K562 (cell line): ENCODE data around the gene PACRG. TPM values are rescaled to one million over a fixed set of nuclear protein-coding genes. Genes with fewer than 3 reads are reported as not detected.

Experiments used
- ATAC-seq: fragments of 200-7000 bp; cut with Tn5 transposase; 3 replicates; pipeline ENCODE4 v1.9.1; 2020; ENCODE audit warnings: moderate library complexity
- BruUV-seq: library from RNA; stranded (reverse); fragments of 400-500 nt; replicated peaks from 2 replicates; lab custom pipeline; 2021; lab: Mats Ljungman, UMichigan
- CTCF ChIA-PET: fragments of 300-600 bp; formaldehyde crosslinking; extraction: SDS; loops from one replicate; lab custom pipeline; 2021; ENCODE audit warnings: low intra/inter-chr PET ratio; lab: Yijun Ruan, JAX
- POLR2A ChIA-PET: fragments of 300-600, 350-650 bp; sonication (Branson Sonifier 250); formaldehyde crosslinking; extraction: SDS; loops from one replicate; lab custom pipeline; 2021; ENCODE audit warnings: antibody characterized with exemption, inconsistent platforms; lab: Yijun Ruan, JAX
- DNase-seq, 4 experiments: peaks; one replicate each; pipeline versions ENCODE4 v3.0.0 to v3.0.0-alpha.2; 2011 to 2018; ENCODE audit warnings: low spot score in 3 of 4, mixed read lengths in 3 of 4; ENCODE audit errors: extremely low read depth in 1 of 4
- FAIRE-seq: peaks from 2 replicates; lab custom pipeline; 2011; peaks lifted over from hg19 to GRCh38; lab: Jason Lieb, UNC
- H2AFZ ChIP-seq: 2 replicates; pipeline ENCODE4 v1.6.0; 2011; ENCODE audit warnings: low read depth, low read length, control low read depth, inconsistent platforms
- H3K27ac ChIP-seq: fragments of 200-600 bp; 3 replicates; pipeline ENCODE4 v1.8.0; 2011; ENCODE audit warnings: low read depth, mild to moderate bottlenecking, control low read depth, inconsistent platforms, low read length, moderate library complexity, mixed read lengths; ENCODE audit errors: extremely low read depth
- H3K27me3 ChIP-seq, 2 experiments: fragments of 300-600 bp in 1 of 2; 2 replicates in 1 of 2; 3 replicates in 1 of 2; pipeline versions ENCODE4 v1.6.0 to v1.8.0; 2011; ENCODE audit warnings: inconsistent platforms in 2 of 2, low read length in 2 of 2, mild to moderate bottlenecking in 1 of 2, mixed read lengths in 1 of 2, moderate library complexity in 1 of 2; ENCODE audit not compliant: control insufficient read depth in 2 of 2, insufficient read depth in 2 of 2
- H3K36me3 ChIP-seq: fragments of 300-600 bp; 3 replicates; pipeline ENCODE4 v1.8.0; 2011; ENCODE audit warnings: mild to moderate bottlenecking, low read length, inconsistent platforms; ENCODE audit not compliant: control insufficient read depth, insufficient read depth
- H3K4me1 ChIP-seq, 2 experiments: fragments of 200-600 bp in 1 of 2; replicated peaks in 1 of 2; 2 replicates in 1 of 2; 3 replicates in 1 of 2; pipeline versions ENCODE4 v1.5.1 to v1.8.0; 2011; ENCODE audit warnings: inconsistent platforms in 2 of 2, low read length in 2 of 2, mild to moderate bottlenecking in 1 of 2, mixed read lengths in 1 of 2, moderate library complexity in 1 of 2; ENCODE audit not compliant: control insufficient read depth in 2 of 2, insufficient read depth in 2 of 2
- H3K4me2 ChIP-seq: 2 replicates; pipeline ENCODE4 v1.6.1; 2011; ENCODE audit warnings: low read length, control low read depth, inconsistent platforms, mixed read lengths; ENCODE audit not compliant: insufficient read depth
- H3K4me3 ChIP-seq: fragments of 200-600 bp; sonication (generic), shearing (Covaris generic); 2 replicates; pipeline ENCODE4 v1.5.1; 2016; ENCODE audit warnings: control low read depth, inconsistent platforms
- H3K79me2 ChIP-seq: fragments of 200-600 bp; 3 replicates; pipeline ENCODE4 v1.8.0; 2011; ENCODE audit warnings: low read length, inconsistent platforms; ENCODE audit not compliant: control insufficient read depth, insufficient read depth
- H3K9ac ChIP-seq, 2 experiments: 2 replicates each; pipeline versions ENCODE4 v1.6.0 to v1.6.1; 2011; ENCODE audit warnings: low read depth in 2 of 2, low read length in 2 of 2, control low read depth in 1 of 2, inconsistent platforms in 1 of 2, mild to moderate bottlenecking in 1 of 2, mixed read lengths in 1 of 2; ENCODE audit not compliant: insufficient read depth in 1 of 2
- H3K9me1 ChIP-seq: one replicate; pipeline ENCODE4 v1.6.0; 2011; ENCODE audit warnings: inconsistent platforms, mild to moderate bottlenecking, low read length, moderate library complexity; ENCODE audit not compliant: control insufficient read depth, insufficient read depth
- H3K9me3 ChIP-seq: replicated peaks from 2 replicates; pipeline ENCODE4 v1.5.1; 2011; ENCODE audit warnings: low read depth, low read length, inconsistent platforms; ENCODE audit not compliant: control insufficient read depth, insufficient read depth
- H4K20me1 ChIP-seq: replicated peaks from 2 replicates; pipeline ENCODE4 v1.6.1; 2011; ENCODE audit warnings: low read length, inconsistent platforms, mixed read lengths; ENCODE audit not compliant: control insufficient read depth, insufficient read depth
- ASH1L ChIP-seq: fragments of 450-650 bp; IDR thresholded peaks from 2 replicates; pipeline ENCODE4 v1.6.1; 2018; ENCODE audit warnings: borderline replicate concordance, mild to moderate bottlenecking, low read depth; ENCODE audit not compliant: partially characterized antibody
- MED1 ChIP-seq: sonication (generic); formaldehyde crosslinking; IDR thresholded peaks from 2 replicates; pipeline ENCODE4 v1.8.1; 2023; ENCODE audit warnings: missing genetic modification reagents, borderline replicate concordance
- NRF1 ChIP-seq, 2 experiments: fragments of 450-650 bp; IDR thresholded peaks in 1 of 2; conservative IDR thresholded peaks in 1 of 2; 2 replicates each; pipeline ENCODE4 v1.6.1; 2014; ENCODE audit warnings: mild to moderate bottlenecking in 2 of 2
- RFX7 ChIP-seq: fragments of 250-450 bp; sonication (Bioruptor Pico); IDR thresholded peaks from 2 replicates; pipeline ENCODE4 v1.5.1; 2021; ENCODE audit warnings: mild to moderate bottlenecking
- TARDBP ChIP-seq: fragments of 450-650 bp; IDR thresholded peaks from 2 replicates; pipeline ENCODE4 v1.6.1; 2016
- ZNF384 ChIP-seq: IDR thresholded peaks from 2 replicates; pipeline ENCODE4 v1.6.1; 2012; ENCODE audit warnings: low read depth, low read length, improper control_type of control experiment
- ZNF668 ChIP-seq: fragments of 250-450 bp; sonication (Bioruptor Pico); IDR thresholded peaks from 2 replicates; pipeline ENCODE4 v1.8.0; 2022; ENCODE audit warnings: mild to moderate bottlenecking, inconsistent platforms
- WGBS: fragments of 100-300 bp; shearing (Covaris generic); methylation state at CpG from one replicate; pipeline ENCODE4 v1.1.6; 2016; ENCODE audit warnings: low coverage, mixed read lengths; ENCODE audit not compliant: insufficient coverage; ENCODE audit errors: missing lambda C conversion rate; 5-methylcytosine and 5-hydroxymethylcytosine counted together
- in situ Hi-C: fragments of 300-500 bp; cut with MboI; formaldehyde crosslinking; loops from 4 replicates; pipeline ENCODE4 v1.15.0; 2018; ENCODE audit warnings: inconsistent platforms, mixed read lengths
- intact Hi-C: fragments of 100-400 bp; cut with micrococcal nuclease; formaldehyde crosslinking; loops from 2 replicates; pipeline ENCODE4 v1.14.2; 2022
- polyA plus RNA-seq, 8 experiments: library from polyadenylated mRNA; depleted of rRNA in 4 of 8; stranded (reverse) in 5 of 8; unstranded in 3 of 8; fragments of >200 nt; fragmentation: Nextera tagmentation in 2 of 8; fragmentation: Illumina TruSeq in 1 of 8; extraction: Ambion mirVana in 2 of 8; extraction: Trizol in 1 of 8; gene quantifications; 2 replicates each; pipeline versions ENCODE4 v1.2.1 to v1.2.3, GENCODE V29; 2011 to 2014; ENCODE audit warnings: inconsistent platforms in 1 of 8, missing spikeins in 1 of 8
- total RNA-seq, 7 experiments: library from RNA; depleted of rRNA in 6 of 7; stranded (reverse); fragments of >200 nt in 6 of 7; fragmentation: Illumina TruSeq in 2 of 7; extraction: Trizol in 2 of 7; gene quantifications; 2 replicates each; pipeline versions ENCODE4 v1.2.1 to v1.2.3, GENCODE V29; 2011 to 2021; ENCODE audit warnings: low replicate concordance in 1 of 7
- TF ChIP-seq, protein P1 (sequence below): fragments of 250-450 bp; sonication (Bioruptor Pico); IDR thresholded peaks from 2 replicates; pipeline ENCODE4 v1.8.0; 2021; ENCODE audit warnings: borderline replicate concordance, mild to moderate bottlenecking, moderate library complexity; ENCODE audit not compliant: poor library complexity, severe bottlenecking
- TF ChIP-seq, protein P2 (sequence below): fragments of 450-650 bp; IDR thresholded peaks from 2 replicates; pipeline ENCODE4 v1.6.1; 2016; ENCODE audit warnings: mild to moderate bottlenecking
- TF ChIP-seq, protein P3 (sequence below): fragments of 250-450 bp; sonication (Bioruptor Pico); IDR thresholded peaks from 2 replicates; pipeline ENCODE4 v1.4.0; 2020

PACRG gene
- total and polyA plus RNA-seq, 9 of the 15 experiments (the other 6 are each of a cell fraction or from before 2014, with no cell fraction given): 0.04 TPM; not detected in 8

DNA sequence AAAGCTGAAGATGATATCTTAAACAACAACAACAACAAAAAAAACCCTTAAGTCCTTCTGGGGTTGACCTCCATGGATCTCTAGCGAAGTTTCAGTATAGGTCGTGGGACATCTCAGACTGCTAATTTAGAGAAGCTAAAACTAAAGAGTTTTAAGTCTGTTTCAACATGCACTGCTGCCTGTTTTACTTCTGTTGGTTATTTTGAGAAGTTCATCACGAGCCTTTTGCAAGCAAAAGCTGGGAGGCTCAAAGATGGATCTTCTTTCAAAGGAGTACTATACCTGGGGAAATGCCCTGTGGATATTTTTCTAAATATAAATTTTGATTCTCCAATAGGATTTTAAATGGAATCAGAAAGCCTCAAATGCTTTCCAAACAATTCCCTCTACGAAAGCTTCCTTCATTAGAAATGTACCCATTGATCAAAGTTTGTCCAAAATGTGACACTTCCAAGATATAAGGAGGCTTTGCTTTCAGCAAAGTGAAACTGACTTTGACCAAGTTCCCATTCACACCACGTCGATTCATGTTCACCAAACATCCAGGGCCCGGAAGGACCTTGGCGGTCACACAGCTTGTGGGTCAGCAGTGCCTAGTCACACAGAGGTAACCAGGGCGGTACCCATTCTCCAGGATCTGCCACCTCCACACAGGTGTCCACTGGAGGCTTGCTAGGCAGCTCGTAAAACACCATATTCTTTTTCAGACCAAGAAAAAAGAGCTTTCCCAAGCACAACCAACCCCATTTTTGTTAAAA, 592.0 kb downstream of the PACRG start:
- no peaks in the 10 kb centered on the region for H3K4me1 ChIP-seq
- H3K27ac ChIP-seq: no peak overlapping the region
- in situ Hi-C loops: no loop called here
- TF ChIP-seq, protein P1, sequence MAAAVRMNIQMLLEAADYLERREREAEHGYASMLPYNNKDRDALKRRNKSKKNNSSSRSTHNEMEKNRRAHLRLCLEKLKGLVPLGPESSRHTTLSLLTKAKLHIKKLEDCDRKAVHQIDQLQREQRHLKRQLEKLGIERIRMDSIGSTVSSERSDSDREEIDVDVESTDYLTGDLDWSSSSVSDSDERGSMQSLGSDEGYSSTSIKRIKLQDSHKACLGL: no peak
- TF ChIP-seq ASH1L: no peak
- no peak for TF ChIP-seq ZNF668 (CRISPR knock-in tag)
- TF ChIP-seq MED1 (CRISPR knock-in tag): no peak
- TF ChIP-seq RFX7: no peak
- no peak for TF ChIP-seq NRF1 (conservative IDR thresholded peaks at IDR 0.05 in 1 of 2, IDR thresholded peaks at IDR 0.05 in 1 of 2)
- TF ChIP-seq, protein P2, sequence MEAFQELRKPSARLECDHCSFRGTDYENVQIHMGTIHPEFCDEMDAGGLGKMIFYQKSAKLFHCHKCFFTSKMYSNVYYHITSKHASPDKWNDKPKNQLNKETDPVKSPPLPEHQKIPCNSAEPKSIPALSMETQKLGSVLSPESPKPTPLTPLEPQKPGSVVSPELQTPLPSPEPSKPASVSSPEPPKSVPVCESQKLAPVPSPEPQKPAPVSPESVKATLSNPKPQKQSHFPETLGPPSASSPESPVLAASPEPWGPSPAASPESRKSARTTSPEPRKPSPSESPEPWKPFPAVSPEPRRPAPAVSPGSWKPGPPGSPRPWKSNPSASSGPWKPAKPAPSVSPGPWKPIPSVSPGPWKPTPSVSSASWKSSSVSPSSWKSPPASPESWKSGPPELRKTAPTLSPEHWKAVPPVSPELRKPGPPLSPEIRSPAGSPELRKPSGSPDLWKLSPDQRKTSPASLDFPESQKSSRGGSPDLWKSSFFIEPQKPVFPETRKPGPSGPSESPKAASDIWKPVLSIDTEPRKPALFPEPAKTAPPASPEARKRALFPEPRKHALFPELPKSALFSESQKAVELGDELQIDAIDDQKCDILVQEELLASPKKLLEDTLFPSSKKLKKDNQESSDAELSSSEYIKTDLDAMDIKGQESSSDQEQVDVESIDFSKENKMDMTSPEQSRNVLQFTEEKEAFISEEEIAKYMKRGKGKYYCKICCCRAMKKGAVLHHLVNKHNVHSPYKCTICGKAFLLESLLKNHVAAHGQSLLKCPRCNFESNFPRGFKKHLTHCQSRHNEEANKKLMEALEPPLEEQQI: no peak
- TF ChIP-seq, protein P3, sequence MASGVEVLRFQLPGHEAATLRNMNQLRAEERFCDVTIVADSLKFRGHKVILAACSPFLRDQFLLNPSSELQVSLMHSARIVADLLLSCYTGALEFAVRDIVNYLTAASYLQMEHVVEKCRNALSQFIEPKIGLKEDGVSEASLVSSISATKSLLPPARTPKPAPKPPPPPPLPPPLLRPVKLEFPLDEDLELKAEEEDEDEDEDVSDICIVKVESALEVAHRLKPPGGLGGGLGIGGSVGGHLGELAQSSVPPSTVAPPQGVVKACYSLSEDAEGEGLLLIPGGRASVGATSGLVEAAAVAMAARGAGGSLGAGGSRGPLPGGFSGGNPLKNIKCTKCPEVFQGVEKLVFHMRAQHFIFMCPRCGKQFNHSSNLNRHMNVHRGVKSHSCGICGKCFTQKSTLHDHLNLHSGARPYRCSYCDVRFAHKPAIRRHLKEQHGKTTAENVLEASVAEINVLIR (CRISPR knock-in tag): no peak
- TF ChIP-seq TARDBP: no peak
- no peak for TF ChIP-seq ZNF384
- no peak for ATAC-seq
- ChIA-PET CTCF (no interaction called here), POLR2A (interaction anchor here (0.6 to 0.8 kb wide), 2 partner anchors 11 to 235 kb away, joined by 3 to 4 read pairs; no protein-coding TSS in a partner anchor)
- H4K20me1 ChIP-seq: no peaks in the 10 kb centered on the region
- no peaks in the 10 kb centered on the region for H3K9me1 ChIP-seq
- intact Hi-C loops: no loop called here
- no peaks in the 10 kb centered on the region for H3K36me3 ChIP-seq
- no peak overlapping the region for H3K4me2 ChIP-seq
- no peaks in the 10 kb centered on the region for H3K79me2 ChIP-seq
- no peaks in the 10 kb centered on the region for H3K9me3 ChIP-seq
- H3K27me3 ChIP-seq: peaks cover 68 to 71% of the 10 kb centered on the region in 2 experiments
- H3K4me3 ChIP-seq: no peak overlapping the region
- FAIRE-seq: no peak
- no peak overlapping the region for H3K9ac ChIP-seq
- H2AFZ ChIP-seq: no peak overlapping the region
- DNase-seq: no peak
- WGBS: under 1% methylated on average over 10 of the region's 10 CpGs
- no TSS peak for BruUV-seq
